H9 (cell line): ENCODE measurements around the gene MEGF10. TPM values are rescaled to one million over a fixed set of nuclear protein-coding genes. Genes with fewer than 3 reads are reported as not detected.

ENCODE experiments used
- DNase-seq: peaks from one replicate; pipeline ENCODE4 v3.0.0-alpha.2; 2017
- H2AFZ ChIP-seq: one replicate; pipeline ENCODE4 v1.6.1; 2013; ENCODE audit warnings: mild to moderate bottlenecking, low read length, control low read depth, moderate library complexity
- H2AK5ac ChIP-seq: 2 replicates; pipeline ENCODE4 v1.6.1; 2013; ENCODE audit warnings: low read length, control low read depth, mixed read lengths; ENCODE audit not compliant: insufficient read length
- H2BK120ac ChIP-seq: one replicate; pipeline ENCODE4 v1.6.1; 2013; ENCODE audit warnings: low read depth, mild to moderate bottlenecking, low read length, control low read depth, inconsistent platforms; ENCODE audit not compliant: poor library complexity, severe bottlenecking
- H2BK12ac ChIP-seq: 2 replicates; pipeline ENCODE4 v1.6.1; 2013; ENCODE audit warnings: low read length, control low read depth, mixed read lengths, low read depth; ENCODE audit not compliant: insufficient read length
- H2BK15ac ChIP-seq: 2 replicates; pipeline ENCODE4 v1.6.1; 2013; ENCODE audit warnings: low read depth, low read length, control low read depth
- H2BK20ac ChIP-seq: one replicate; pipeline ENCODE4 v1.6.1; 2013; ENCODE audit warnings: low read depth, mild to moderate bottlenecking, low read length, control low read depth, inconsistent platforms; ENCODE audit not compliant: poor library complexity, severe bottlenecking
- H2BK5ac ChIP-seq: 2 replicates; pipeline ENCODE4 v1.6.1; 2013; ENCODE audit warnings: low read length, control low read depth, mixed read lengths; ENCODE audit not compliant: insufficient read length
- H3K14ac ChIP-seq: 2 replicates; pipeline ENCODE4 v1.6.1; 2013; ENCODE audit warnings: low read length, control low read depth; ENCODE audit not compliant: insufficient read depth
- H3K18ac ChIP-seq: 2 replicates; pipeline ENCODE4 v1.6.1; 2013; ENCODE audit warnings: low read depth, mild to moderate bottlenecking, mixed read lengths, low read length, control low read depth; ENCODE audit not compliant: insufficient read length
- H3K23ac ChIP-seq: 2 replicates; pipeline ENCODE4 v1.6.1; 2013; ENCODE audit warnings: low read length, control low read depth, mixed read lengths, low read depth; ENCODE audit not compliant: insufficient read length
- H3K23me2 ChIP-seq: 2 replicates; pipeline ENCODE4 v1.6.1; 2013; ENCODE audit warnings: low read depth, mild to moderate bottlenecking, mixed read lengths, low read length, control low read depth; ENCODE audit not compliant: insufficient read length, poor library complexity, severe bottlenecking
- H3K27ac ChIP-seq: 2 replicates; pipeline ENCODE4 v1.5.1; 2013; ENCODE audit warnings: low read length, control low read depth, mixed read lengths, low read depth; ENCODE audit not compliant: insufficient read length
- H3K27me3 ChIP-seq: 2 replicates; pipeline ENCODE4 v1.6.1; 2013; ENCODE audit warnings: low read length, control low read depth, inconsistent platforms; ENCODE audit not compliant: insufficient read depth
- H3K4ac ChIP-seq: 2 replicates; pipeline ENCODE4 v1.6.1; 2013; ENCODE audit warnings: low read depth, mild to moderate bottlenecking, control low read depth, inconsistent platforms, low read length, moderate library complexity
- H3K4me1 ChIP-seq: 2 replicates; pipeline ENCODE4 v1.6.1; 2013; ENCODE audit warnings: low read length, control low read depth, inconsistent platforms; ENCODE audit not compliant: insufficient read depth
- H3K4me2 ChIP-seq: 2 replicates; pipeline ENCODE4 v1.6.1; 2013; ENCODE audit warnings: low read length, control low read depth, mixed read lengths; ENCODE audit not compliant: insufficient read length, insufficient read depth
- H3K56ac ChIP-seq: 2 replicates; pipeline ENCODE4 v1.6.1; 2013; ENCODE audit warnings: low read depth, mild to moderate bottlenecking, mixed read lengths, low read length, control low read depth; ENCODE audit not compliant: insufficient read length
- H3K79me1 ChIP-seq: 2 replicates; pipeline ENCODE4 v1.6.1; 2013; ENCODE audit warnings: low read depth, mild to moderate bottlenecking, moderate library complexity, low read length, control low read depth, inconsistent platforms; ENCODE audit not compliant: insufficient read depth, poor library complexity, severe bottlenecking
- H3K79me2 ChIP-seq: 2 replicates; pipeline ENCODE4 v1.6.1; 2013; ENCODE audit warnings: low read length, control low read depth, inconsistent platforms; ENCODE audit not compliant: insufficient read depth
- H3K9ac ChIP-seq: 2 replicates; pipeline ENCODE4 v1.6.1; 2013; ENCODE audit warnings: low read length, control low read depth, mixed read lengths; ENCODE audit not compliant: insufficient read length; ENCODE audit errors: extremely low read depth
- H3K9me3 ChIP-seq: one replicate; pipeline ENCODE4 v1.6.1; 2013; ENCODE audit warnings: low read depth, low read length, inconsistent platforms; ENCODE audit not compliant: control insufficient read depth
- H3T11ph ChIP-seq: one replicate; pipeline ENCODE4 v1.6.1; 2013; ENCODE audit warnings: mild to moderate bottlenecking, low read length, control low read depth, inconsistent platforms
- H4K20me1 ChIP-seq: one replicate; pipeline ENCODE4 v1.6.1; 2013; ENCODE audit not compliant: control insufficient read depth, insufficient read length, insufficient read depth
- H4K5ac ChIP-seq: 2 replicates; pipeline ENCODE4 v1.6.1; 2013; ENCODE audit warnings: low read depth, mild to moderate bottlenecking, mixed read lengths, low read length, control low read depth; ENCODE audit not compliant: insufficient read length
- H4K8ac ChIP-seq: replicated peaks from 2 replicates; pipeline ENCODE4 v1.6.1; 2013; ENCODE audit warnings: low read length, control low read depth, mixed read lengths, low read depth; ENCODE audit not compliant: insufficient read length
- H4K91ac ChIP-seq: 2 replicates; pipeline ENCODE4 v1.6.1; 2013; ENCODE audit warnings: low read depth, mild to moderate bottlenecking, moderate library complexity, mixed read lengths, low read length, control low read depth; ENCODE audit not compliant: insufficient read length
- H3K27ac Mint-ChIP-seq, 3 experiments: 2 replicates in 2 of 3; 3 replicates in 1 of 3; pipeline ENCODE4 v1.8.0; 2020 to 2021; ENCODE audit warnings: mixed read lengths in 3 of 3, mild to moderate bottlenecking in 1 of 3, moderate library complexity in 1 of 3
- H3K27me3 Mint-ChIP-seq: 2 replicates; pipeline ENCODE4 v1.8.0; 2021; ENCODE audit warnings: low read depth, mild to moderate bottlenecking, moderate library complexity, mixed read lengths
- H3K36me3 Mint-ChIP-seq, 3 experiments: 2 replicates in 2 of 3; 3 replicates in 1 of 3; pipeline ENCODE4 v1.8.0; 2020 to 2021; ENCODE audit warnings: low read depth in 3 of 3, mixed read lengths in 3 of 3; ENCODE audit not compliant: insufficient read depth in 1 of 3
- H3K4me1 Mint-ChIP-seq, 2 experiments: 2 replicates each; pipeline ENCODE4 v1.8.0; 2020; ENCODE audit warnings: mixed read lengths in 2 of 2
- H3K4me3 Mint-ChIP-seq, 2 experiments: 2 replicates in 1 of 2; 3 replicates in 1 of 2; pipeline ENCODE4 v1.8.0; 2020 to 2021; ENCODE audit warnings: mild to moderate bottlenecking in 2 of 2, mixed read lengths in 2 of 2, moderate library complexity in 1 of 2
- H3K9me3 Mint-ChIP-seq, 2 experiments: 2 replicates in 1 of 2; 3 replicates in 1 of 2; pipeline ENCODE4 v1.8.0; 2020; ENCODE audit warnings: mild to moderate bottlenecking in 2 of 2, mixed read lengths in 2 of 2, moderate library complexity in 1 of 2
- WGBS: extraction: QIAGEN DNeasy Blood & Tissue Kit; methylation state at CpG from one replicate; pipeline ENCODE4 v1.1.7; 2013; ENCODE audit warnings: missing lambda C conversion rate, low lambda C conversion rate, mixed read lengths; ENCODE audit not compliant: insufficient read length; ENCODE audit errors: extremely low coverage; 5-methylcytosine and 5-hydroxymethylcytosine counted together
- total RNA-seq: library from RNA; stranded (reverse); gene quantifications from 2 replicates; pipeline ENCODE4 v1.2.1, GENCODE V29; 2021
- TF ChIP-seq, protein P1 (sequence below): fragments of 200-600 bp; sonication (generic); conservative IDR thresholded peaks from 3 replicates; pipeline ENCODE4 v1.8.0; 2021; ENCODE audit warnings: antibody characterized with exemption, mild to moderate bottlenecking

Gene MEGF10
- total RNA-seq, 1 experiment from 2014 or later, result 36.5 TPM

DNA sequence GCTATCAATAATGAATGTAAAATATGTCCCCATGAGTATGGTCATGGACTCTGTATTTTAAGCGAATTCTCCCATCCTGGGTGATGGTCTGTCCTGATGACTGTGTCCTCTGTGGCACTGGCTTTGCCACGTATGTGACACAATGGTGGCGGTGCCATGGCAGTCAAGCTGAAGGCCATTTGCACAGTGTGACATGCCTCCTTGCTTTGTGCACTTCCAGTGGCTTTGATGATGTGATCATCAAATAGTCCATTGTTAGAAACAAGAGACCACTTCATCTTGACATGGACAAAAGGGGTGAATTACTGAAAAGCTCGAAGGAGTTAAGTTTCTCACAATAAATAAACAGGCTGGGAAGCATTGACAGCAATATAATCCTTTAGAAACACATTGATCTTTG is 195.9 kb downstream of the MEGF10 start:
- Histone ChIP-seq H2BK15ac (no peak overlapping the region), H2BK12ac (no peak overlapping the region), H4K20me1 (no peaks in the 10 kb centered on the region), H3K27ac (no peak overlapping the region), H3K23me2 (no peaks in the 10 kb centered on the region), H3K56ac (no peak overlapping the region), H3K79me1 (no peaks in the 10 kb centered on the region), H2BK5ac (no peak overlapping the region), H2BK120ac (no peak overlapping the region), H4K8ac (no peak overlapping the region), H4K5ac (no peak overlapping the region), H2BK20ac (no peak overlapping the region), H3K4ac (no peak overlapping the region), H2AK5ac (no peak overlapping the region), H3K27me3 (no peaks in the 10 kb centered on the region), H3T11ph (no peak overlapping the region), H3K79me2 (no peaks in the 10 kb centered on the region), H3K18ac (no peak overlapping the region), H3K23ac (no peak overlapping the region), H4K91ac (no peak overlapping the region), H3K9ac (no peak overlapping the region), H2AFZ (no peak overlapping the region), H3K4me1 (no peaks in the 10 kb centered on the region), H3K9me3 (peaks cover 5% of the 10 kb centered on the region), H3K14ac (no peak overlapping the region), H3K4me2 (no peak overlapping the region)
- Mint-ChIP-seq H3K36me3 (peaks cover 0 to 16% (median 6%) of the 10 kb centered on the region in 3 experiments; a peak in 3 of 7 replicates), H3K4me1 (no peaks in the 10 kb centered on the region; a peak in 1 of 4 replicates), H3K27ac (no peak overlapping the region), H3K27me3 (no peaks in the 10 kb centered on the region; the same call in 1 of the 2 replicates), H3K4me3 (no peak overlapping the region), H3K9me3 (peaks cover 8 to 13% of the 10 kb centered on the region in 2 experiments)
- DNase-seq, result no peak
- TF ChIP-seq, protein P1, sequence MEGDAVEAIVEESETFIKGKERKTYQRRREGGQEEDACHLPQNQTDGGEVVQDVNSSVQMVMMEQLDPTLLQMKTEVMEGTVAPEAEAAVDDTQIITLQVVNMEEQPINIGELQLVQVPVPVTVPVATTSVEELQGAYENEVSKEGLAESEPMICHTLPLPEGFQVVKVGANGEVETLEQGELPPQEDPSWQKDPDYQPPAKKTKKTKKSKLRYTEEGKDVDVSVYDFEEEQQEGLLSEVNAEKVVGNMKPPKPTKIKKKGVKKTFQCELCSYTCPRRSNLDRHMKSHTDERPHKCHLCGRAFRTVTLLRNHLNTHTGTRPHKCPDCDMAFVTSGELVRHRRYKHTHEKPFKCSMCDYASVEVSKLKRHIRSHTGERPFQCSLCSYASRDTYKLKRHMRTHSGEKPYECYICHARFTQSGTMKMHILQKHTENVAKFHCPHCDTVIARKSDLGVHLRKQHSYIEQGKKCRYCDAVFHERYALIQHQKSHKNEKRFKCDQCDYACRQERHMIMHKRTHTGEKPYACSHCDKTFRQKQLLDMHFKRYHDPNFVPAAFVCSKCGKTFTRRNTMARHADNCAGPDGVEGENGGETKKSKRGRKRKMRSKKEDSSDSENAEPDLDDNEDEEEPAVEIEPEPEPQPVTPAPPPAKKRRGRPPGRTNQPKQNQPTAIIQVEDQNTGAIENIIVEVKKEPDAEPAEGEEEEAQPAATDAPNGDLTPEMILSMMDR, result no peak
- WGBS, result no CpG with 5 or more reads among the region's 4 CpGs
